Smooth muscle cell of the brain vasculature (primary cell): ENCODE measurements around the gene ADK.
"Not testable (repeated sequence)": the region's sequence is repeated elsewhere in the genome, so short reads cannot be mapped to it uniquely, and the experiment has no call there.

ENCODE experiments used
- DNase-seq: peaks from one replicate; pipeline ENCODE4 v3.0.0-alpha.2; 2012; ENCODE audit warnings: low read depth, low spot score

ADK gene

DNA sequence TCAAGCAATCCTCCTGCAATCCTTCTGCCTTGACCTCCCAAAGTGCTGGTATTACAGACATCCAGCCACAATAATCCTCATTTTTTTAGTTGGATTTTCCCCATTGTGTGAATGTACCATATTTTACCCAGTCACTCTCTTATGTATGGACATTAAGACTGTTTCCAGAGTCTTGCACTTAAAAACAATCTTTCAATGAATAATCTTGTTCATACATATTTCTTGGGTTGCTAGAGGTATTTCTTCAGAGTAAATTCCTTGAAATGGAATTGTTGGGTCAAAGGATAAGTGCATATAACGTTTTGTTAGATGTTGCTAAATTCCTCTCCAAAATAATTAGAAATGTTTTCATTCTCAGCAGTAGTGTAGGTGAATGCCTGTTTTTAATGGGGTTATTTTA, 392.3 kb downstream of the ADK start:
- DNase-seq = no peak

DNA sequence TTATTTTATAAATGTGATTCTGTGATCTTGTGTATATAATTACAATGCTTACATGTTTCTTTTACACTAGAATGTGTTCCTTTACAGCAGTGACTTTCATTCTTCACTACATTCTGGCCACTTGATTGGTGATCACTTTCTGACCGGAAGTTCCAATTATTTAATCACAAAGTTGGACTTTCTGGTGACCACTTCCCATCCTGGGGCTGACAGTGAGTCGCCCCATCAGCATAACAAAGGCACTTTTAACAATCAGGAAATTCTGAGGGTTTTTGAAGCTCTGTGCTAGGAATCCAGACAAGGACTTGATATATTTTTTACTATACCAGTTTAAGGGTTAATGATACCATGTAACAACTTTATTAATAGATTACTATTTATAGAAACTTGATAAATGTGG, 393.1 kb downstream of the ADK start:
- DNase-seq = no peak

DNA sequence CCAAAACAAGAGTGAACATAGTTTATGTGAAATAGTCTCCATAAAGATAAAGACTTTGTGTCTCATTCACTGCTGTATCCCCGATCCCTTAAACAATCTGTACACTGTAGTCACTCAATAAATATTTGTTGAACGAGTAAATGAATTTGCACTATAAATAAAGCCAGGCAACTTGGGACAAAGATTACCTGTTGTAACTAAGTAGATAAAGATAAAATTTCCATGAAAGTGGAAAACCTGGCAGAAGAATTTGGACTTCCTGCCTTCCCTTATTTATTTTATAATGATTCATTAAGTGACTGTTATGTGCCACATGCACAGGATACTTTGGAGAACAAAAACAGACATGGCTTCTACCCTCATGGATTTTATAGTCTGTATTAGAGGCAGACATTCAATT, 397.7 kb downstream of the ADK start:
- DNase-seq = no peak

DNA sequence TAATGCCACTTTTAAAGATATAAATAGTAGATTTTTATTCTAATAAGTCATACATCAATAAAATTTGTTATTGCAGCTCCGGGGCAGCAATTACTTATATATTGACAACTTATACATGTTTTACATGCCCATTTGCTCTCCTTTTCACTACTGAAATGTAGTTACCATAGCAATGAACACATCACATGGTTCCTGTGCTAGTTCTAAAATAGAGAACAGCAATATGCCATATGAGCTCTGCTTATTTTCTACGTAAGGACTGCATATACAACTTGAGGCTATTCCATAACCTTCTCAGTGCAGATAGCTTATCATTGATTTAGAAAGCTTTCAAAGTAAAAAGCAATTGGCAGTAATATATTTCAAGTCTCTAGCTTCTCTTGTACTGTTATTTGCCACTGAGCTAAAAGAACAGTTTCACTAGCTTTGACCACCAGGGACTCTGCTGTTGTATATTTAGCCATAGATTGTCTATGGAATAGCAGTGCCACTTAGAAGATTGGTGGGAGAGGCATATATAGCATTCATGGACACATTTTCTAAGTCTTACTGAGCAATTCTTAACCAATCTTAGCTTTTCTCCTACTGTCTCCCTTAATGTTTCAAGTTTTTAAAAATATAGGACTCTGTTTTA, 405.2 kb downstream of the ADK start:
- DNase-seq = no peak

DNA sequence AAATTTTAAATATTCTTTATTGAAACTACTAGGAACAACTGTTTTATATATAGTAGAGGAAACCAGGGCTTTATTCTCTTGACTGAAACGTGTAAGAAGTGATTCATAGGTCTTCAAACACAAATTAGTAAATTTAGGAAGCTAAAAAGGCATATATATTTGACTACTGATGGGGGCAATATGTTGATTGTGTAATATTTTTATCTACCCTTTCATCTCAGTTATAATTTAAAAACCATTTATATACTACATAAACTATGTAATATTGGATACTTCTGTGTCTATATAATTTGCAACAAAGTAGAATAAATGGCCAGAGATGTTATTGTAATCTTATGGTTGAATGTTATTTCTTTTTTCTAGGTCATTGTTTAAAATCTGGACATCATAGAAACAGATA, 406.1 kb downstream of the ADK start:
- no peak for DNase-seq

DNA sequence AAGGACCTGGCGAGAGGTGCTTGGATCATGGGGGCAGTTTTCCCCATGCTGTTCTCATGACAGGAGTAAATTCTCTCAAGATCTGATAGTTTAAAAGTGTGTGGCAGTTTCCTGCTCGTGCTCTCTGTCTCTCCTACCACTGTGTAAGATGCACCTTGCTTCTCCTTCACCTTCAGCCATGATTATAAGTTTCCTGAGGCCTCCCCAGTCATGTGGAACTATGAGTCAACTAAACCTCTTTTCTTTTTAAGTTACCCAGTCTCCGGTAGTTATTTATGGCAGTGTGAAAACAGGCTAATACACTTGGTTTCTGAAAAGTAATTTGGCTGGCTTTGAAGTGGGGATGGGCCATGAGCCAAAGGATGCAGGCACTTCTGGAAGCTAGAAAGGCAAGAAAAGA, 407.4 kb downstream of the ADK start:
- no peak for DNase-seq

DNA sequence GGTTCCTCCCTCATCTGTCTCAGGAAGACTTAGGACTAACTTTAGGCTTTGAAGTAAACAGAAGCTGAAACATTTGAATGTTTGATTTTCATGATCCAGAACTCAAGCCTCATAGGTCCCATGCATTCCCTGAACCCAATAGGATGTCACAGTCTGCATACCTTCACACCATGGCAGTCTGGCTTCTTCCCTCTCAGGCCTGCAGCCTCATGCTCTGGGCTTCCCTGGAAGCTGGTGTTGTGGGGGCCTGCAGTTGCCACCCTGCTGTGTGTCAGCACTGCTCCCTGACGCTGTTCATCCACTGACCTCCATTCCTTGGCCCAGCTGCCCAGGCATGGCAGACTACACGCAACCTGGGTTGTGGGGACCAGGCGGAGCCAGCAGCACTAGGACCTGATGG, 407.9 kb downstream of the ADK start:
- no peak for DNase-seq

DNA sequence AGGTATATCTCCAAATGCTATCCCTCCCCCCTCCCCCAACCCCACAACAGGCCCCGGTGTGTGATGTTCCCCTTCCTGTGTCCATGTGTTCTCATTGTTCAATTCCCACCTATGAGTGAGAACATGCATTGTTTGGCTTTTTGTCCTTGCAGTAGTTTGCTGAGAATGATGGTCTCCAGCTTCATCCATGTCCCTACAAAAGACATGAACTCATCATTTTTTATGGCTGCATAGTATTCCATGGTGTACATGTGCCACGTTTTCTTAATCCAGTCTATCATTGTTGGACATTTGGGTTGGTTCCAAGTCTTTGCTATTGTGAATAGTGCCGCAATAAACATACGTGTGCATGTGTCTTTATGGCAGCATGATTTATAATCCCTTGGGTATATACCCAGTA, 417.9 kb downstream of the ADK start:
- DNase-seq = not testable (repeated sequence)

DNA sequence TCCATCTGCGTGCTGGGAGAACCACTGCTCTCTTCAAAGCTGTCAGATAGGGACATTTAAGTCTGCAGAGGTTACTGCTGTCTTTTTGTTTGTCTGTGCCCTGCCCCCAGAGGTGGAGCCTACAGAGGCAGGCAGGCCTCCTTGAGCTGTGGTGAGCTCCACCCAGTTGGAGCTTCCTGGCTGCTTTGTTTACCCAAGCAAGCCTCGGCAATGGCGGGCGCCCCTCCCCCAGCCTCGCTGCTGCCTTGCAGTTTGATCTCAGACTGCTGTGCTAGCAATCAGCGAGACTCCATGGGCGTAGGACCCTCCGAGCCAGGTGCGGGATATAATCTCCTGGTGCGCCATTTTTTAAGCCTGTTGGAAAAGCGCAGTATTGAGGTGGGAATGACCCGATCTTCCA, 422.5 kb downstream of the ADK start:
- not testable (repeated sequence) for DNase-seq

DNA sequence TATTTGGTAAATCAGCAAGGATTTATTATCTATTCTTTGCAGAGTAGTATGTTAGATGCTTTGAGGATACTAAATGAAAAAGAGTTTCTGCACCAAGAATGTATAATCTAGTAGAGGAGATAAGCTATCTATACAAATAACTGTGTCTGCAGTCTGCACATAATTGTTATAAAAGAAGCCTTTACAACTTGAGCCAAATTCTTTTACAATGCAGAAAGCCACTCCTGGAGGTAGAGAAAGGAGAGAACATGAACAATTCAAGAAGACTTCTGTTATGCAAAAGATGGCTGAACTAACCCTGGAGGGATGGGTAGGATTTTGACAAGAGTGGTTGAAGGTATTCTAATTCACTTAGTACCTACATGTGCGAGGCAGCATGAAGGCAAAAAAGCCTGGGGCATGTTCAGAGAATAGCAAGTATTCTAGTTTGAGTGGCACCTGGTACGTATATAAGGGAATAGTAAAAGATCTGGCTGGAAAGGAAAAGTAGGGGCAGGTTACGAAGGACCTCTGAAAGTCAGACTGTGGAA, 424.2 kb downstream of the ADK start:
- no peak for DNase-seq

DNA sequence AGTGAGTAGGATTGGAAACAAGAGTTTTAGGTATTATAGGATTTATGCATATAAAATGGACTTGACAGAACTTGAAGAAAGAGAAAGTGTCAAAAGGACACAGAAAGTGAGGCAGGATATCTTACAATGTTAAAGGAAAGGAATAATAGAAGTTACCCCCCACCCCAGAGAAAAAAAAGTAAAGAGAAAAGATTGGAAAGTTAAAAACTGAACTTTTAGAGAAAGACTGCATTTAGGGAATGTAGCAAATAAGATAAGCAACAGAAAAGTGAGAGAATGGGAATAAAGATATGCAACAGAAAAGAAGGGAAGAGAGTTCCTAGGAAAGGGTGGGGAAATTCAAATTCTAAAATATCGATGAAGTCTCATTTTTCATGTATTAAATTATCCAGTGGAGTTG, 424.9 kb downstream of the ADK start:
- no peak for DNase-seq

DNA sequence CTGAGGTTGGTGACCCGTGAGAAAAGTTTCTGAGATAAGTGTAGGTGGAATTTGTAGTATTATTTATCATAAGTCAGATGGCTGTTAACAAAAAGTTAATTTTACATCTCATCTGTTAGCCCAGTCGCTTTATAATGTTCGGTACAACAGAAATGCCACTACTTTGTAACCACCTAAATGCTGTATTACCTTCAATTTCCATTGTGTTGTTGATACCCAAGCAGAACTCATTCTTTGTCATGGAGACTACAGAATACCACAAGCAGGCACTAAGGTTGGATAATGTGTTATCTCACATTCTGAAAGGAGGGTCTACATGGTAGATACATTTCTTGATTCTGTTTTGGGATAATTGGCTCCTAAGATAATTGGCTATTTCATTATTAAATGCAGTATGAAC, 425.6 kb downstream of the ADK start:
- DNase-seq = no peak

DNA sequence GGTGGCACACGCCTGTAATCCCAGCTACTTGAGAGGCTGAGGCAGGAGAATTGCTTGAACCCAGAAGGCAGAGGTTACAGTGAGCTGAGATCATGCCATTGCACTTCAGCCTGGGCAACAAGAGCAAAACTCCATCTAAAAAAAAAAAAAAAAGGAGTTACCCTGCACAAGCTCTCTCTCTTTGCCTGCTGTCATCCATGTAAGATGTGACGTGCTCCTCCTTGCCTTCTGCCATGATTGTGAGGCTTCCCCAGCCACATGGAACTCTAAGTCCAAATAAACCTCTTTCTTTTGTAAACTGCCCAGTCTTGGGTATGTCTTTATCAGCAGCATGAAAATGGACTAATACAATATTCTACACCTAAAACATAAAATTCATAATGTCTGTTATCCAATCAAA, 429.4 kb downstream of the ADK start:
- not testable (repeated sequence) for DNase-seq

DNA sequence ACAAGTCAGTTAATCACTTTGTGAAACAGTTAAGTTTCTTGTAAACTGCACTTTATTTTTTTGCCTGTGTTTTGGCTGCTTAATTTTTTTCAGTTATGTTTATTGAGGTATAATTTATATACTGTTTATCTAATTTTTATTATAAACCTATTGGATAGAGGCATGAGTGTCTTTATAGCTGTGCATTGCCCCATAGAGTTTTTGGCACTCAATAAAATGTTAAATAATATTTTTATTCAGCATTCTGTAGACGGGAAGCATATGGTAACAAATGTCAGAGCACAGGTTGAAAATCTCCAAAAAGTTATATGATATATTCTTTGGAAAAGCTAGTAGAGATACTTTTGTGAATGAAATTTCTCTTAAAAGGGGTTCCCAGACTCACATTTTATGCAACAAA, 431.5 kb downstream of the ADK start:
- no peak for DNase-seq

DNA sequence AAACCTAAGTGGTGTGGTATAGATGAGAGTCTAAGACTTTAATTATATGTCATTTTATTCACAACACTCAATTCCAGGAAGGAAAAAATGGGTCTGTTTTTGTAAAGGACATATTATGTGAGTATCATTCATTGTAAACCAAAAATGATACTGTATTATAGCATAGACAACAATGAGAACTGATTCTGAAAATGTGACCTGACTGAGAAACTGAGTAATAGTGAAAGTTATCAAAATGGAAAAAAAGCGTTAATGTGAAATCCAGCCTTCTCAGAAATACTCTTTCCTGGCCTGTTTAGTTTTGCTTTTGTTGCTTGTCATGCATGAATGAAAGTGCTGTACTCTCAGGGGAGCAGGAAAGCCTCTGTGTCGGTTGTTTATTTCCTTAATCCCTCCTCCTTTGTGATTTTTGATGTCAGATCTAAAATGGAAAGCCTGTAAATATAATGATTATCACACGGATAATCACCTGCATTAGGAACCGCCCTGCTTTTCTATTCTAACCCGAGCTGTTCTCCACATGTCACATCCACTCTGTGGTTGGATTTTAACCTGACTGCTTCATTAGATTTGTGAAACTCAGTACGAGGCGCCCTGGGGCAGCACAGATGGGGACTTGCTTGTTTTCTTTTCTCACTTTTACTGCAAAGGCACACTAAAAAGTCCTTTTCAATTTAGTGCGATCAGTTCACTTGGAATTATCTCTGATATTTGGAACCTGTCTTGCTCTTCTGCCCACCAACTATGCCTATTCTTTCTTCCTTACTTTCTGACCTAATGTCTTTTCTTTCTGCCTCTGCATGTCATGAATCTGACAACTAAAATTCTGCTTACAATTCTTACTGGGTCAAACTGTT, 434.4 kb downstream of the ADK start:
- no peak for DNase-seq

DNA sequence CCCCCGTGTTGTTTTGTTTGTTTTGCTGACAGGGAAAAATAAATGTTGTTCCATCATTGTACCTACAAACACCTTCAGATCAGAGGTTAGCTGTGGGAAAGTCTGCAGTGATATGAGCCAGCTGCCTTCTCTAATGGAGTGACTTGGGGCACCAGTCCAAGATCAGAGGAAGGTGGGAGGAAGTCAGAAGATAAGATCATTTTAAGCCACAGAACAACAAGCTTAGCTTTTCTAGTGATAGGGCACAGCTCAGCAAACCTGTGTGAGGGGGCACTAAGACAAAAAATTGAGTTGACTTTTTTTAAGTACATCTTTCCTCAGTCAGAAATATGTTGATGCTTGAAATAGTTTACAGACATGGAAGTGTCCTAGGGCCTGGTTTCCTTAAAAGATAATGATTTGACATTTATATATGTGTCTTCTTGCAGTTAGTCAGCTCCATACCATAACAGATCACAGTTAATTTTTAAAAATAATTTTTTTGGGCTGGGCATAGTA, 435.1 kb downstream of the ADK start:
- DNase-seq = no peak

DNA sequence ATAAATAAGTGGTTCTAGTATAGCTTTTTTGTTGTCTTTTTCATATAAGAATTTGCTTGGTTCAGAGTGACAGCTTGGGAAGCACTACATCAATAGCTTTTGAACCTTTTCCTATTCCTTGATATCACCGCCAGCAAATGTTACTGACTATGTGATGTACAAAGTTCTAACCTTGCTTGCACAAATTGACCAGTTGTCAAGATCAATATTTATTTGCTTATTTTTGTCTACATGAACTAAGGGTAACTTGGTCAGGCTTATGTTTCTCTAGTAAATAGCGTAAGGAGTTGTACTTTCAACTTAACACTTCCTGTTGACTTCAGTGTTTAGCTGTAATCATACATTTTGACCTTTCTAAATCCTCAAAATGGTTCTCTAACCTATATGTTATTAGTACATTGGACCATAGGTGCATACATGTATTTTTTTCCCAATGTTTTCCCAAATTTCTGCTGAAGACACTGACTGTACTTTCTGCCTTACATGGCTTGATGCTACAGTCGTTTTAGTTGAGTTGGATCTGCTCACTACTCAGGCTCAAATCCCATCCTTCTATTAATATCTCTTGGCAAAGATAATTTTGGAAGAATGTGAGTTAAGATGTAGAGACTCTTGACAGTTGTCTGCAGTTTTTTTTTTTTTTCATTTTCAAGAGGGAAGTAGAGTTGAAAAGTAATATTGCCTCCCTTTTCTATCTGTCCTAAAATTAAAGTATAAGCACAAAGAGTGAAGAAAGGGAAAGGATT, 436.3 kb downstream of the ADK start:
- no peak for DNase-seq

DNA sequence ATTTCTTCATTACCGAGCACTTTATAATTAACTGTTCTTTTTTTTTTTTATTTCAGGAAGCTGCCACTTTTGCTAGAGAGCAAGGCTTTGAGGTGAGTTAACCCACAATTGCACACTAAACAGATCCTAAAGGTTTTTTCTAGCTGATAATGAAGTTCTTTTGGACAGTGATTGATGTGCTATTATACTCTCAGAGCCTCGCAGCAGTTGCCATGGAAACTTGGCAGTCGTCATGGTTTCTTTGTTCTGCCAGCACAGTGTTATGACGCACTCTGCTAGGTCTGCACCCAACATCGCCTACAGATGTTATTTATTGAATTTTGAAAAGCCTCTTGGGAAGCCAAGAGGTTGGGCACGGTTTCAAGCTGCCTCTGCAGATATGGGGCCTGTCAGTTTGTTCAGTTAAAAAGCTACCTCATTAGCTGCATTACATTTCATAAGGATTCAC, 438.2 kb downstream of the ADK start:
- peak; percentile 91 for DNase-seq

DNA sequence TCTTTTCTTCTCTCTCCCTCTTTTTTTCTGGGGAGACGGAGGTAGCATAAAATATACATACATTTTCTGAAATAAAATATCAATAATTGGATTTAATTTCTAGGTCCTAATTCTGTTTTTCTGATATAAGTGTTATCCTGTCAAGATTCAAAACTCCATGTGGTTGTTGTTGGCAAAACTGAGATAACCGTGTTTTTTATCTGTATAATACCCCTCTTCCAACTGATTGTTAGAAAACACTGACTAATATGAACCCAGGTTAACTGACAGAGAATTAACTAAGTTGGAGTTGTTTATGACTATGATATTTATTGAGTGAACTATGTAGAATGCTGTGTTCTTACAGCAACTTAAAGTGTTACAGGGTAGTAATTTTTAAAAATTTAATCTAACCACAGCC, 438.8 kb downstream of the ADK start:
- no peak for DNase-seq

DNA sequence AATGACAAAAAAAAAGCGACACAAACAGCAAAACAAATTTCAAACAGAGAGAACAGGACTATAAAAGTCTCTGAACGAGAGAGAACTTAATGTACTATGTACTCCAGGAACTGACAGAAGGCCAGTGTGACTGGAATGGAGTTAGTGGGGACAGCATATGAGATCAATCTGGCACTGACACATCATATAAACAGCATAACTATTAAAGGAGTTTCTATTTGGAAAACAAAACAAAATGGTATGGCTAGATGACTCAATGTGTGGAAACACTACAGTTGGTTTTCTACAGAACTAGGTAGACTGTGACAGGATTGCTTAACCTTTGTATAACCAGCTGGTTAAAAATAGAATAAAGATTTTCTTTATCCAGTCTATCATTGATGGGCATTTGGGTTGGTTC, 442.4 kb downstream of the ADK start:
- no peak for DNase-seq

DNA sequence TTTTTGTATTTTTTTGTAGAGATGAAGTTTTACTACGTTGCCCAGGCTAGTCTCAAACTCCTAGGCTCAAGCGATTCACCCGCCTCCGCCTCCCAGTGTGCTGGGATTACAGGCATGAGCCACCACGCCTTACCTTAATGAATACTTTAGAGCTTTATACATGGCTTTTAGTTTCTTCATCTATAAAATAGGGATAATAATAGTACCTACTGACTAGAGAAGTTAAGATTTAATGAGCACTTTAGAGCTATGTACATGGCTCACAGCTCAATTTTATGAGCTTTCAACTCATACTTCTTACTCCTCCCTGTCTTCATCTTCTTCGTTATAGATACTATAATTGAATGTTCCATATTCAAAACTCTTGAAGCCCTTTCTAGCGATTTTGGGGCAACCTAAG, 445.7 kb downstream of the ADK start:
- no peak for DNase-seq

DNA sequence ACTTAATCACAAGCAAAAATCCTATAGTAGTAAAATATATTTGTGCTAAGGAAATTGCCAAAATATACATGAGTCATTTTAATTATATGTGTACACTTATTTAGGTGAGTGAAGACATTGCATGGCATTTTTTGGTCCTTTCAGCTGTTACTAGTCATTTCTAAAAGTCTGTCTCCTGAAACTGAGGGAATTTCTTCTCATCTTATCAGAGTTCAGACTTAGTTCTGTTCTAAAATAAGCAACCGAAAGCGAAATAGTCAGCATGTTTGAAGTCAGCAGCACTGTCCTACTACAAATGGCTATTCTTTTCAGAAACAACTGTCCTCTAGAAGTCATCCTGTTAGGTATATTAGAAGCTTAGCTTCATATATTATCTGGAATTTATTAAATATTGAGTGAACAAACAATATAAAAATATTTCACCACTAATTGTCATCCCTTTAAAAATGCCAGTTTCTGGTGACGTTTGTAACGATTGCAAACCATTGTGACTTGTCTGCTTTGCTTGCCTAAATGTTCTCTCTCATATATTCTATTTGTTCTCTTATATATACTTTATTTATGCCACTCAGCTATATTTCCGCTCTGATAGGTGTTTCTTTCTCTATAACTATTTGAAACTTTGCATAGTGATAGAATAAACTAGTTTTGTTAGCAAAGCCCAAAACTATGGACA, 448.0 kb downstream of the ADK start:
- DNase-seq = no peak
